ENCODE data around the gene RNASE12.
"Not testable (repeated sequence)": the region's sequence is repeated elsewhere in the genome, so short reads cannot be mapped to it uniquely, and the experiment has no call there.

The RNASE12 gene

DNA sequence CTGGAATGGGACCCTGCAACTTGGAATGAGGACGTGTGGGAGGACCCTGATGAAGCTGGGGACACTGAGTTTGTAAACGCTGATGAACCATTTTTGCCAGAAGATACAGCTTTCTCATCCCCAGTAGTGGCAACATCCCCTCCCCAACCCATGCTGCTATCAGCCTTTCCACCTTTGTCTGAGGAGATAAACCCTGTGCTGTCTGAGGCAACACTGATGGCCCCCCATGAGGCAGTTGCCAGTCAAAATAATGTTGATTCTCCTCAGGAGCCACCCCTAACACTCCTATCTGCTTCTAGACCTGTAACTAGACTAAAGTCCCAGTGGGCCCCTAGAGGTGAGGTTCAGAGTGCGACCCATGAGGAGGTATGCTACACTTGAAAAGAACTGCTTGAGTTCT lies 22.8 kb downstream of the RNASE12 start:
- no peak overlapping the region for H3K4me2 ChIP-seq

GRCh38 chr14:20567199-20567598 lies 24.0 kb downstream of the RNASE12 start:
- not testable (repeated sequence) for H3K4me2 ChIP-seq; H3K4me1 ChIP-seq (ENCODE audit: low read depth, poor library complexity, severe bottlenecking); H3K27ac ChIP-seq; H3K79me2 ChIP-seq (ENCODE audit: insufficient read depth, low read depth); H3K4me3 ChIP-seq (IDR thresholded peaks at IDR 0.05; ENCODE audit: insufficient read depth, low read depth, low read length); H3K9ac ChIP-seq; H3K27me3 ChIP-seq (ENCODE audit: insufficient read depth, low read depth); H2AFZ ChIP-seq (ENCODE audit: low read depth); H3K36me3 ChIP-seq (ENCODE audit: insufficient read depth); H4K20me1 ChIP-seq (ENCODE audit: insufficient read depth)

More for the DNA sequence above, 22.8 kb downstream of the RNASE12 start:
- H4K20me1 ChIP-seq (ENCODE audit: insufficient read depth) = no peaks in the 10 kb centered on the region
- H3K79me2 ChIP-seq (ENCODE audit: insufficient read depth, low read depth) = no peaks in the 10 kb centered on the region
- H2AFZ ChIP-seq (ENCODE audit: low read depth) = no peak overlapping the region
- TF ChIP-seq, protein P1, sequence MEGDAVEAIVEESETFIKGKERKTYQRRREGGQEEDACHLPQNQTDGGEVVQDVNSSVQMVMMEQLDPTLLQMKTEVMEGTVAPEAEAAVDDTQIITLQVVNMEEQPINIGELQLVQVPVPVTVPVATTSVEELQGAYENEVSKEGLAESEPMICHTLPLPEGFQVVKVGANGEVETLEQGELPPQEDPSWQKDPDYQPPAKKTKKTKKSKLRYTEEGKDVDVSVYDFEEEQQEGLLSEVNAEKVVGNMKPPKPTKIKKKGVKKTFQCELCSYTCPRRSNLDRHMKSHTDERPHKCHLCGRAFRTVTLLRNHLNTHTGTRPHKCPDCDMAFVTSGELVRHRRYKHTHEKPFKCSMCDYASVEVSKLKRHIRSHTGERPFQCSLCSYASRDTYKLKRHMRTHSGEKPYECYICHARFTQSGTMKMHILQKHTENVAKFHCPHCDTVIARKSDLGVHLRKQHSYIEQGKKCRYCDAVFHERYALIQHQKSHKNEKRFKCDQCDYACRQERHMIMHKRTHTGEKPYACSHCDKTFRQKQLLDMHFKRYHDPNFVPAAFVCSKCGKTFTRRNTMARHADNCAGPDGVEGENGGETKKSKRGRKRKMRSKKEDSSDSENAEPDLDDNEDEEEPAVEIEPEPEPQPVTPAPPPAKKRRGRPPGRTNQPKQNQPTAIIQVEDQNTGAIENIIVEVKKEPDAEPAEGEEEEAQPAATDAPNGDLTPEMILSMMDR (conservative IDR thresholded peaks at IDR 0.05; ENCODE audit: low read depth, low read length) = no peak
- no peak overlapping the region for H3K4me3 ChIP-seq (IDR thresholded peaks at IDR 0.05; ENCODE audit: insufficient read depth, low read depth, low read length)
- H3K9ac ChIP-seq = no peak overlapping the region
- H3K27me3 ChIP-seq (ENCODE audit: insufficient read depth, low read depth) = no peaks in the 10 kb centered on the region
- H3K36me3 ChIP-seq (ENCODE audit: insufficient read depth) = no peaks in the 10 kb centered on the region
- H3K27ac ChIP-seq = no peak overlapping the region
- no peaks in the 10 kb centered on the region for H3K4me1 ChIP-seq (ENCODE audit: low read depth, poor library complexity, severe bottlenecking)

GRCh38 chr14:20564501-20564997 lies 26.6 kb downstream of the RNASE12 start:
- H3K4me3 ChIP-seq (IDR thresholded peaks at IDR 0.05; ENCODE audit: insufficient read depth, low read depth, low read length) = no peak overlapping the region
- no peaks in the 10 kb centered on the region for H3K36me3 ChIP-seq (ENCODE audit: insufficient read depth)
- H3K4me2 ChIP-seq = no peak overlapping the region
- H4K20me1 ChIP-seq (ENCODE audit: insufficient read depth) = no peaks in the 10 kb centered on the region
- H2AFZ ChIP-seq (ENCODE audit: low read depth) = no peak overlapping the region
- H3K9ac ChIP-seq = no peak overlapping the region
- no peaks in the 10 kb centered on the region for H3K79me2 ChIP-seq (ENCODE audit: insufficient read depth, low read depth)
- no peaks in the 10 kb centered on the region for H3K4me1 ChIP-seq (ENCODE audit: low read depth, poor library complexity, severe bottlenecking)
- TF ChIP-seq, protein P1 (conservative IDR thresholded peaks at IDR 0.05; ENCODE audit: low read depth, low read length) = no peak
- H3K27ac ChIP-seq = no peak overlapping the region
- H3K27me3 ChIP-seq (ENCODE audit: insufficient read depth, low read depth) = no peaks in the 10 kb centered on the region

DNA sequence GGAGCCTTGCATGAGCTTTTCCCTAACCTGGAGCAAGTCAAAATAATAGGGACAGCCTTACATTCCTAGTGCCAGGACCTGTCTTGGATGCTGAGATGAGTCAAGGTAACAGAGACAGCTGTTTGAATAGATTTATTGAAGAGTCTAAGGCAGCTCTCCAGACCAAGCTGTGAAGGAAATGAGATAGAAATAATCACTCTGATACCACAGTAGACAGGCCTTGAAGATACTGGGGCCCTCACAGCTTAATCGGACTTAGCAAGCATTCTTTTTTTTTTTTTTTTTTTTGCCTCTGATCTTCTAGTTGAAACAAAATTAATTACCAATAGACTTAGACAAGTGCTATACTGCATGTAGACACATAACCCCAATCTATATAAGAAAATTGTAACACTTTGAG lies 27.2 kb downstream of the RNASE12 start:
- H3K4me3 ChIP-seq (IDR thresholded peaks at IDR 0.05; ENCODE audit: insufficient read depth, low read depth, low read length) = no peak overlapping the region
- no peaks in the 10 kb centered on the region for H3K4me1 ChIP-seq (ENCODE audit: low read depth, poor library complexity, severe bottlenecking)
- no peak overlapping the region for H3K27ac ChIP-seq
- H3K36me3 ChIP-seq (ENCODE audit: insufficient read depth) = no peaks in the 10 kb centered on the region
- no peak overlapping the region for H2AFZ ChIP-seq (ENCODE audit: low read depth)
- no peak overlapping the region for H3K9ac ChIP-seq
- no peaks in the 10 kb centered on the region for H3K27me3 ChIP-seq (ENCODE audit: insufficient read depth, low read depth)
- TF ChIP-seq, protein P1 (conservative IDR thresholded peaks at IDR 0.05; ENCODE audit: low read depth, low read length) = no peak
- no peak overlapping the region for H3K4me2 ChIP-seq
- H4K20me1 ChIP-seq (ENCODE audit: insufficient read depth) = no peaks in the 10 kb centered on the region
- H3K79me2 ChIP-seq (ENCODE audit: insufficient read depth, low read depth) = no peaks in the 10 kb centered on the region

GRCh38 chr14:20560961-20561360 lies 30.2 kb downstream of the RNASE12 start, which contains the start of gene RNASE9:
Gene RNASE9 (minus strand): TSS chr14:20561047.
- no peaks in the 10 kb centered on the region for H4K20me1 ChIP-seq (ENCODE audit: insufficient read depth)
- H3K4me1 ChIP-seq (ENCODE audit: low read depth, poor library complexity, severe bottlenecking) = no peaks in the 10 kb centered on the region
- no peak within 1 kb of the TSS for H3K4me2 ChIP-seq
- TF ChIP-seq, protein P1 (conservative IDR thresholded peaks at IDR 0.05; ENCODE audit: low read depth, low read length) = no peak
- no peaks in the 10 kb centered on the region for H3K27me3 ChIP-seq (ENCODE audit: insufficient read depth, low read depth)
- no peaks in the 10 kb centered on the region for H3K36me3 ChIP-seq (ENCODE audit: insufficient read depth)
- no peak within 1 kb of the TSS for H2AFZ ChIP-seq (ENCODE audit: low read depth)
- no peak within 1 kb of the TSS for H3K27ac ChIP-seq
- H3K4me3 ChIP-seq (IDR thresholded peaks at IDR 0.05; ENCODE audit: insufficient read depth, low read depth, low read length) = no peak within 1 kb of the TSS
- no peaks in the 10 kb centered on the region for H3K79me2 ChIP-seq (ENCODE audit: insufficient read depth, low read depth)
- no peak within 1 kb of the TSS for H3K9ac ChIP-seq
